MM.1S (cell line): ENCODE measurements around the gene LMTK3.

ENCODE experiments used
- EZH2 ChIP-seq: fragments of 300-600 bp; sonication (generic); optimal IDR thresholded peaks from 2 replicates; pipeline ENCODE3; 2017; ENCODE audit warnings: low read depth, mild to moderate bottlenecking, antibody characterized with exemption, low read length, mixed read lengths
- EZH2phosphoT487 ChIP-seq: fragments of 300-600 bp; sonication (generic); IDR thresholded peaks from 2 replicates; pipeline ENCODE4 v1.6.1; 2018; ENCODE audit warnings: antibody characterized with exemption, low read length
- TF ChIP-seq, protein P1 (sequence below): fragments of 300-600 bp; sonication (generic); IDR thresholded peaks from 2 replicates; pipeline ENCODE4 v1.5.1; 2016; ENCODE audit warnings: antibody characterized with exemption, low read length, mixed read lengths

DNA sequence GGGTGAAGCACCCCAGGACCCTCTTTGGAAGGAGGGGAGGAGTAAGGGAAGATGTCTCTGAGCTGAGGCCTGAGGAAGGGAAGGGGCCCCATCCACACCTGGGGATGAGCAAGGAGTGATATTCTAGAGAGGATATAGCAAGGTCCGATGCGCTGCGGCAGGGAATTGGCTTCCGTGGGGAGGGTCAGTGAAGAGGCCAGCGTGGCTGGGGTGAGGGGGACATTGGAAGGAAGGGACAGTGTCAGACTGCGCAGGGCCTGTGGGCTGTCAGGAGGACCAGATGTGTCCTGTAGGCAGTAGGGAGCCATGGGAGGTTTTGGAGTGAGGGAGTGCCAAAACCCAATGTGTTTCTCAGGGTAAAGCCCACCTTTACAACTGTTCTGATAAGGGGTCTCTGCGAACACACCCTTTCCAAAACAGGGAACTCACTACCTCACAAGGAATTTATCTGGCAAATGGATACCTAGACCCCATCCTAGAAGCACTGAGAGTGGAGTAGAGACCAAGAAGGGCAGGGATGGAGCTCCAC lies 3.7 kb downstream of the LMTK3 start:
- TF ChIP-seq, protein P1, sequence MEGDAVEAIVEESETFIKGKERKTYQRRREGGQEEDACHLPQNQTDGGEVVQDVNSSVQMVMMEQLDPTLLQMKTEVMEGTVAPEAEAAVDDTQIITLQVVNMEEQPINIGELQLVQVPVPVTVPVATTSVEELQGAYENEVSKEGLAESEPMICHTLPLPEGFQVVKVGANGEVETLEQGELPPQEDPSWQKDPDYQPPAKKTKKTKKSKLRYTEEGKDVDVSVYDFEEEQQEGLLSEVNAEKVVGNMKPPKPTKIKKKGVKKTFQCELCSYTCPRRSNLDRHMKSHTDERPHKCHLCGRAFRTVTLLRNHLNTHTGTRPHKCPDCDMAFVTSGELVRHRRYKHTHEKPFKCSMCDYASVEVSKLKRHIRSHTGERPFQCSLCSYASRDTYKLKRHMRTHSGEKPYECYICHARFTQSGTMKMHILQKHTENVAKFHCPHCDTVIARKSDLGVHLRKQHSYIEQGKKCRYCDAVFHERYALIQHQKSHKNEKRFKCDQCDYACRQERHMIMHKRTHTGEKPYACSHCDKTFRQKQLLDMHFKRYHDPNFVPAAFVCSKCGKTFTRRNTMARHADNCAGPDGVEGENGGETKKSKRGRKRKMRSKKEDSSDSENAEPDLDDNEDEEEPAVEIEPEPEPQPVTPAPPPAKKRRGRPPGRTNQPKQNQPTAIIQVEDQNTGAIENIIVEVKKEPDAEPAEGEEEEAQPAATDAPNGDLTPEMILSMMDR = no peak
- TF ChIP-seq EZH2phosphoT487 = no peak
- TF ChIP-seq EZH2 = no peak
